H9 (cell line): ENCODE measurements around the gene RGS3. TPM values are rescaled to one million over a fixed set of nuclear protein-coding genes. Genes with fewer than 3 reads are reported as not detected.

Experiments used
- DNase-seq: peaks from one replicate; pipeline ENCODE4 v3.0.0-alpha.2; 2017
- H2AFZ ChIP-seq: one replicate; pipeline ENCODE4 v1.6.1; 2013; ENCODE audit warnings: mild to moderate bottlenecking, low read length, control low read depth, moderate library complexity
- H2AK5ac ChIP-seq: 2 replicates; pipeline ENCODE4 v1.6.1; 2013; ENCODE audit warnings: low read length, control low read depth, mixed read lengths; ENCODE audit not compliant: insufficient read length
- H2BK120ac ChIP-seq: one replicate; pipeline ENCODE4 v1.6.1; 2013; ENCODE audit warnings: low read depth, mild to moderate bottlenecking, low read length, control low read depth, inconsistent platforms; ENCODE audit not compliant: poor library complexity, severe bottlenecking
- H2BK12ac ChIP-seq: 2 replicates; pipeline ENCODE4 v1.6.1; 2013; ENCODE audit warnings: low read length, control low read depth, mixed read lengths, low read depth; ENCODE audit not compliant: insufficient read length
- H2BK15ac ChIP-seq: 2 replicates; pipeline ENCODE4 v1.6.1; 2013; ENCODE audit warnings: low read depth, low read length, control low read depth
- H2BK20ac ChIP-seq: one replicate; pipeline ENCODE4 v1.6.1; 2013; ENCODE audit warnings: low read depth, mild to moderate bottlenecking, low read length, control low read depth, inconsistent platforms; ENCODE audit not compliant: poor library complexity, severe bottlenecking
- H2BK5ac ChIP-seq: 2 replicates; pipeline ENCODE4 v1.6.1; 2013; ENCODE audit warnings: low read length, control low read depth, mixed read lengths; ENCODE audit not compliant: insufficient read length
- H3K14ac ChIP-seq: 2 replicates; pipeline ENCODE4 v1.6.1; 2013; ENCODE audit warnings: low read length, control low read depth; ENCODE audit not compliant: insufficient read depth
- H3K18ac ChIP-seq: 2 replicates; pipeline ENCODE4 v1.6.1; 2013; ENCODE audit warnings: low read depth, mild to moderate bottlenecking, mixed read lengths, low read length, control low read depth; ENCODE audit not compliant: insufficient read length
- H3K23ac ChIP-seq: 2 replicates; pipeline ENCODE4 v1.6.1; 2013; ENCODE audit warnings: low read length, control low read depth, mixed read lengths, low read depth; ENCODE audit not compliant: insufficient read length
- H3K23me2 ChIP-seq: 2 replicates; pipeline ENCODE4 v1.6.1; 2013; ENCODE audit warnings: low read depth, mild to moderate bottlenecking, mixed read lengths, low read length, control low read depth; ENCODE audit not compliant: insufficient read length, poor library complexity, severe bottlenecking
- H3K27ac ChIP-seq: 2 replicates; pipeline ENCODE4 v1.5.1; 2013; ENCODE audit warnings: low read length, control low read depth, mixed read lengths, low read depth; ENCODE audit not compliant: insufficient read length
- H3K27me3 ChIP-seq: 2 replicates; pipeline ENCODE4 v1.6.1; 2013; ENCODE audit warnings: low read length, control low read depth, inconsistent platforms; ENCODE audit not compliant: insufficient read depth
- H3K4ac ChIP-seq: 2 replicates; pipeline ENCODE4 v1.6.1; 2013; ENCODE audit warnings: low read depth, mild to moderate bottlenecking, control low read depth, inconsistent platforms, low read length, moderate library complexity
- H3K4me1 ChIP-seq: 2 replicates; pipeline ENCODE4 v1.6.1; 2013; ENCODE audit warnings: low read length, control low read depth, inconsistent platforms; ENCODE audit not compliant: insufficient read depth
- H3K4me2 ChIP-seq: 2 replicates; pipeline ENCODE4 v1.6.1; 2013; ENCODE audit warnings: low read length, control low read depth, mixed read lengths; ENCODE audit not compliant: insufficient read length, insufficient read depth
- H3K56ac ChIP-seq: 2 replicates; pipeline ENCODE4 v1.6.1; 2013; ENCODE audit warnings: low read depth, mild to moderate bottlenecking, mixed read lengths, low read length, control low read depth; ENCODE audit not compliant: insufficient read length
- H3K79me1 ChIP-seq: 2 replicates; pipeline ENCODE4 v1.6.1; 2013; ENCODE audit warnings: low read depth, mild to moderate bottlenecking, moderate library complexity, low read length, control low read depth, inconsistent platforms; ENCODE audit not compliant: insufficient read depth, poor library complexity, severe bottlenecking
- H3K79me2 ChIP-seq: 2 replicates; pipeline ENCODE4 v1.6.1; 2013; ENCODE audit warnings: low read length, control low read depth, inconsistent platforms; ENCODE audit not compliant: insufficient read depth
- H3K9ac ChIP-seq: 2 replicates; pipeline ENCODE4 v1.6.1; 2013; ENCODE audit warnings: low read length, control low read depth, mixed read lengths; ENCODE audit not compliant: insufficient read length; ENCODE audit errors: extremely low read depth
- H3K9me3 ChIP-seq: one replicate; pipeline ENCODE4 v1.6.1; 2013; ENCODE audit warnings: low read depth, low read length, inconsistent platforms; ENCODE audit not compliant: control insufficient read depth
- H3T11ph ChIP-seq: one replicate; pipeline ENCODE4 v1.6.1; 2013; ENCODE audit warnings: mild to moderate bottlenecking, low read length, control low read depth, inconsistent platforms
- H4K20me1 ChIP-seq: one replicate; pipeline ENCODE4 v1.6.1; 2013; ENCODE audit not compliant: control insufficient read depth, insufficient read length, insufficient read depth
- H4K5ac ChIP-seq: 2 replicates; pipeline ENCODE4 v1.6.1; 2013; ENCODE audit warnings: low read depth, mild to moderate bottlenecking, mixed read lengths, low read length, control low read depth; ENCODE audit not compliant: insufficient read length
- H4K8ac ChIP-seq: replicated peaks from 2 replicates; pipeline ENCODE4 v1.6.1; 2013; ENCODE audit warnings: low read length, control low read depth, mixed read lengths, low read depth; ENCODE audit not compliant: insufficient read length
- H4K91ac ChIP-seq: 2 replicates; pipeline ENCODE4 v1.6.1; 2013; ENCODE audit warnings: low read depth, mild to moderate bottlenecking, moderate library complexity, mixed read lengths, low read length, control low read depth; ENCODE audit not compliant: insufficient read length
- H3K27ac Mint-ChIP-seq, 3 experiments: 2 replicates in 2 of 3; 3 replicates in 1 of 3; pipeline ENCODE4 v1.8.0; 2020 to 2021; ENCODE audit warnings: mixed read lengths in 3 of 3, mild to moderate bottlenecking in 1 of 3, moderate library complexity in 1 of 3
- H3K27me3 Mint-ChIP-seq: 2 replicates; pipeline ENCODE4 v1.8.0; 2021; ENCODE audit warnings: low read depth, mild to moderate bottlenecking, moderate library complexity, mixed read lengths
- H3K36me3 Mint-ChIP-seq, 3 experiments: 2 replicates in 2 of 3; 3 replicates in 1 of 3; pipeline ENCODE4 v1.8.0; 2020 to 2021; ENCODE audit warnings: low read depth in 3 of 3, mixed read lengths in 3 of 3; ENCODE audit not compliant: insufficient read depth in 1 of 3
- H3K4me1 Mint-ChIP-seq, 2 experiments: 2 replicates each; pipeline ENCODE4 v1.8.0; 2020; ENCODE audit warnings: mixed read lengths in 2 of 2
- H3K4me3 Mint-ChIP-seq, 2 experiments: 2 replicates in 1 of 2; 3 replicates in 1 of 2; pipeline ENCODE4 v1.8.0; 2020 to 2021; ENCODE audit warnings: mild to moderate bottlenecking in 2 of 2, mixed read lengths in 2 of 2, moderate library complexity in 1 of 2
- H3K9me3 Mint-ChIP-seq, 2 experiments: 2 replicates in 1 of 2; 3 replicates in 1 of 2; pipeline ENCODE4 v1.8.0; 2020; ENCODE audit warnings: mild to moderate bottlenecking in 2 of 2, mixed read lengths in 2 of 2, moderate library complexity in 1 of 2
- WGBS: extraction: QIAGEN DNeasy Blood & Tissue Kit; methylation state at CpG from one replicate; pipeline ENCODE4 v1.1.7; 2013; ENCODE audit warnings: missing lambda C conversion rate, low lambda C conversion rate, mixed read lengths; ENCODE audit not compliant: insufficient read length; ENCODE audit errors: extremely low coverage; 5-methylcytosine and 5-hydroxymethylcytosine counted together
- total RNA-seq: library from RNA; stranded (reverse); gene quantifications from 2 replicates; pipeline ENCODE4 v1.2.1, GENCODE V29; 2021
- TF ChIP-seq, protein P1 (sequence below): fragments of 200-600 bp; sonication (generic); conservative IDR thresholded peaks from 3 replicates; pipeline ENCODE4 v1.8.0; 2021; ENCODE audit warnings: antibody characterized with exemption, mild to moderate bottlenecking

The RGS3 gene
- total RNA-seq, 1 experiment from 2014 or later: 13.9 TPM

DNA sequence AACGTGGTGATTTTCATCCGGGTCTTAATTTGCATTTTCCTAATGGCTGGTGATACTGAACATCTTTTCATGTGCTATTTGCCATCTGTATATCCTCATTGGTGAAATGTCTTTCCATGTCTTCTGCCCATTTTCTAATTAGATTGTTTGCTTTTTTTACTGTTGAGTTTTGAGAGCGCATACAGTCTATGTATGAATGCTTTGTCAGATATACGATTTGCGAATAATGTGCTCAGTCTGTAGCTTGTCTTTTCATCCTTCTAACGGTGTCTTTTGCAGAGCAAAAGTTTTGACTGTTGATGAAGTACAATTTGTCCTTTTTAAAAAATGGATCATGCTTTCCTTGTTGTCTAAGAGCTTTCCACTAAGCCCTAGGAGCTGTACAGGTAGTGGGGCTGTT lies 143.0 kb downstream of the RGS3 start:
- Mint-ChIP-seq H3K27ac (no peak overlapping the region), H3K4me1 (peaks cover 47 to 54% of the 10 kb centered on the region in 2 experiments), H3K4me3 (no peak overlapping the region), H3K36me3 (no peaks in the 10 kb centered on the region; a peak in 1 of 7 replicates), H3K9me3 (no peaks in the 10 kb centered on the region; a peak in 1 of 5 replicates), H3K27me3 (peaks cover 1% of the 10 kb centered on the region)
- no peak overlapping the region for H4K91ac ChIP-seq
- H3K4ac ChIP-seq: no peak overlapping the region
- TF ChIP-seq, protein P1, sequence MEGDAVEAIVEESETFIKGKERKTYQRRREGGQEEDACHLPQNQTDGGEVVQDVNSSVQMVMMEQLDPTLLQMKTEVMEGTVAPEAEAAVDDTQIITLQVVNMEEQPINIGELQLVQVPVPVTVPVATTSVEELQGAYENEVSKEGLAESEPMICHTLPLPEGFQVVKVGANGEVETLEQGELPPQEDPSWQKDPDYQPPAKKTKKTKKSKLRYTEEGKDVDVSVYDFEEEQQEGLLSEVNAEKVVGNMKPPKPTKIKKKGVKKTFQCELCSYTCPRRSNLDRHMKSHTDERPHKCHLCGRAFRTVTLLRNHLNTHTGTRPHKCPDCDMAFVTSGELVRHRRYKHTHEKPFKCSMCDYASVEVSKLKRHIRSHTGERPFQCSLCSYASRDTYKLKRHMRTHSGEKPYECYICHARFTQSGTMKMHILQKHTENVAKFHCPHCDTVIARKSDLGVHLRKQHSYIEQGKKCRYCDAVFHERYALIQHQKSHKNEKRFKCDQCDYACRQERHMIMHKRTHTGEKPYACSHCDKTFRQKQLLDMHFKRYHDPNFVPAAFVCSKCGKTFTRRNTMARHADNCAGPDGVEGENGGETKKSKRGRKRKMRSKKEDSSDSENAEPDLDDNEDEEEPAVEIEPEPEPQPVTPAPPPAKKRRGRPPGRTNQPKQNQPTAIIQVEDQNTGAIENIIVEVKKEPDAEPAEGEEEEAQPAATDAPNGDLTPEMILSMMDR: no peak
- H3K23ac ChIP-seq: no peak overlapping the region
- no peak overlapping the region for H3K56ac ChIP-seq
- no peak overlapping the region for H2BK5ac ChIP-seq
- H3K27me3 ChIP-seq: no peaks in the 10 kb centered on the region
- H3K79me1 ChIP-seq: no peaks in the 10 kb centered on the region
- H3K4me1 ChIP-seq: peaks cover 17% of the 10 kb centered on the region; the same call in 1 of the 2 replicates
- WGBS: no CpG with 5 or more reads among the region's 6 CpGs
- no peaks in the 10 kb centered on the region for H3K23me2 ChIP-seq
- no peak overlapping the region for H3K18ac ChIP-seq
- H3K4me2 ChIP-seq: no peak overlapping the region
- H3K27ac ChIP-seq: no peak overlapping the region
- no peak overlapping the region for H4K8ac ChIP-seq
- H2AK5ac ChIP-seq: no peak overlapping the region
- no peak overlapping the region for H2BK15ac ChIP-seq
- no peak overlapping the region for H2AFZ ChIP-seq
- H3K14ac ChIP-seq: no peak overlapping the region
- no peaks in the 10 kb centered on the region for H3K9me3 ChIP-seq
- no peaks in the 10 kb centered on the region for H4K20me1 ChIP-seq
- no peak overlapping the region for H2BK120ac ChIP-seq
- no peak overlapping the region for H3T11ph ChIP-seq
- no peaks in the 10 kb centered on the region for H3K79me2 ChIP-seq
- no peak overlapping the region for H4K5ac ChIP-seq
- DNase-seq: no peak
- H3K9ac ChIP-seq: no peak overlapping the region
- no peak overlapping the region for H2BK20ac ChIP-seq
- no peak overlapping the region for H2BK12ac ChIP-seq
